ENCODE results near the gene NFKBIL1. TPM values are rescaled to one million over a fixed set of nuclear protein-coding genes. Genes with fewer than 3 reads are reported as not detected.

NFKBIL1 gene
- total RNA-seq, 1 experiment from 2014 or later, result 15.1 TPM

GRCh38 chr6:31525553-31525931, 21.9 kb upstream of the NFKBIL1 start:
- Histone ChIP-seq H3K4ac (ENCODE audit: low read depth, low read length) (no peak overlapping the region), H2BK12ac (ENCODE audit: insufficient read length, low read depth, low read length) (no peak overlapping the region), H3K4me1 (ENCODE audit: insufficient read depth, low read length) (no peaks in the 10 kb centered on the region; the same call in 1 of the 2 replicates), H3K4me2 (ENCODE audit: insufficient read depth, insufficient read length, low read length) (no peak overlapping the region), H2AFZ (ENCODE audit: low read length) (no peak overlapping the region), H3K27me3 (ENCODE audit: insufficient read depth, low read length) (no peaks in the 10 kb centered on the region), H3K79me2 (ENCODE audit: insufficient read depth, low read length) (no peaks in the 10 kb centered on the region), H2BK5ac (ENCODE audit: insufficient read length, low read length) (no peak overlapping the region), H4K20me1 (ENCODE audit: control insufficient read depth, insufficient read depth, insufficient read length) (no peaks in the 10 kb centered on the region), H2BK120ac (ENCODE audit: low read depth, low read length, poor library complexity, severe bottlenecking) (no peak overlapping the region), H3T11ph (ENCODE audit: low read length) (no peak overlapping the region), H2BK20ac (ENCODE audit: low read depth, low read length, poor library complexity, severe bottlenecking) (no peak overlapping the region), H2AK5ac (ENCODE audit: insufficient read length, low read length) (no peak overlapping the region), H4K5ac (ENCODE audit: insufficient read length, low read depth, low read length) (no peak overlapping the region), H3K14ac (ENCODE audit: insufficient read depth, low read length) (no peak overlapping the region), H3K79me1 (ENCODE audit: insufficient read depth, low read depth, low read length, poor library complexity, severe bottlenecking) (no peaks in the 10 kb centered on the region), H3K9me3 (ENCODE audit: control insufficient read depth, low read depth, low read length) (no peaks in the 10 kb centered on the region), H3K9ac (ENCODE audit: extremely low read depth, insufficient read length, low read length) (no peak overlapping the region), H2BK15ac (ENCODE audit: low read depth, low read length) (no peak overlapping the region), H4K91ac (ENCODE audit: insufficient read length, low read depth, low read length) (no peak overlapping the region), H3K23me2 (ENCODE audit: insufficient read length, low read depth, low read length, poor library complexity, severe bottlenecking) (no peaks in the 10 kb centered on the region), H3K27ac (ENCODE audit: insufficient read length, low read depth, low read length) (no peak overlapping the region), H4K8ac (replicated peaks; ENCODE audit: insufficient read length, low read depth, low read length) (no peak overlapping the region), H3K23ac (ENCODE audit: insufficient read length, low read depth, low read length) (no peak overlapping the region), H3K56ac (ENCODE audit: insufficient read length, low read depth, low read length) (no peak overlapping the region), H3K18ac (ENCODE audit: insufficient read length, low read depth, low read length) (no peak overlapping the region)
- no peaks in the 10 kb centered on the region; a peak in 1 of 5 replicates for H3K9me3 Mint-ChIP-seq
- no peak for DNase-seq
- TF ChIP-seq CTCF (conservative IDR thresholded peaks at IDR 0.05), result no peak
- no peak overlapping the region for H3K4me3 Mint-ChIP-seq
- H3K4me1 Mint-ChIP-seq, result peaks cover 15 to 16% of the 10 kb centered on the region in 2 experiments
- H3K27me3 Mint-ChIP-seq (ENCODE audit: low read depth), result peaks cover 11% of the 10 kb centered on the region
- no peak overlapping the region; a peak in 1 of 7 replicates for H3K27ac Mint-ChIP-seq
- H3K36me3 Mint-ChIP-seq (ENCODE audit: insufficient read depth in 1 of 3, low read depth in 3 of 3), result peaks cover 9 to 12% (median 9%) of the 10 kb centered on the region in 3 experiments; a peak in 6 of 7 replicates
- no CpG with 5 or more reads among the region's 8 CpGs for WGBS (ENCODE audit: extremely low coverage, insufficient read length, low lambda C conversion rate)

Data from H9 (cell line).